NCI-H2196 treated with DMSO at 0.1 percent for 48 hours (cell line): ENCODE results near the gene IQSEC3.

Experiments used
- DNase-seq: peaks from one replicate; lab custom pipeline; 2025; ENCODE audit not compliant: unreplicated experiment; lab: John Stamatoyannopoulos, UW

The IQSEC3 gene

GRCh38 chr12:195951-196350, 129.4 kb downstream of the IQSEC3 start:
- DNase-seq, result no peak

GRCh38 chr12:196436-196835, 129.9 kb downstream of the IQSEC3 start:
- DNase-seq, result no peak

GRCh38 chr12:197347-197746, 130.8 kb downstream of the IQSEC3 start:
- no peak for DNase-seq

GRCh38 chr12:197911-198695, 131.5 kb downstream of the IQSEC3 start:
- no peak for DNase-seq

- DNase-seq, result no peak
Measured at GRCh38 chr12:198705-199104, 132.1 kb downstream of the IQSEC3 start.

GRCh38 chr12:201361-201760, 134.8 kb downstream of the IQSEC3 start:
- no peak for DNase-seq

- DNase-seq, result peak; percentile 77
Measured at GRCh38 chr12:202081-202731, 135.6 kb downstream of the IQSEC3 start.

GRCh38 chr12:203074-203461, 136.5 kb downstream of the IQSEC3 start:
- DNase-seq, result no peak

- no peak for DNase-seq
Measured at GRCh38 chr12:203462-204260, 137.1 kb downstream of the IQSEC3 start.

GRCh38 chr12:204261-204678, 137.7 kb downstream of the IQSEC3 start:
- no peak for DNase-seq

- no peak for DNase-seq
Measured at GRCh38 chr12:205026-205425, 138.5 kb downstream of the IQSEC3 start.

GRCh38 chr12:206746-207440, 140.3 kb downstream of the IQSEC3 start:
- no peak for DNase-seq

GRCh38 chr12:207804-208203, 141.2 kb downstream of the IQSEC3 start:
- DNase-seq, result no peak

GRCh38 chr12:208813-209212, 142.2 kb downstream of the IQSEC3 start:
- DNase-seq, result no peak

- no peak for DNase-seq
Measured at GRCh38 chr12:209246-209645, 142.7 kb downstream of the IQSEC3 start.

GRCh38 chr12:209851-210250, 143.3 kb downstream of the IQSEC3 start:
- no peak for DNase-seq

GRCh38 chr12:210277-211141, 143.9 kb downstream of the IQSEC3 start:
- DNase-seq, result no peak

- no peak for DNase-seq
Measured at GRCh38 chr12:211142-211465, 144.5 kb downstream of the IQSEC3 start.

GRCh38 chr12:211639-212414, 145.3 kb downstream of the IQSEC3 start:
- DNase-seq, result no peak

GRCh38 chr12:212415-212714, 145.8 kb downstream of the IQSEC3 start:
- no peak for DNase-seq
